ENCODE measurements around the gene TMEM30B.

TMEM30B gene

DNA sequence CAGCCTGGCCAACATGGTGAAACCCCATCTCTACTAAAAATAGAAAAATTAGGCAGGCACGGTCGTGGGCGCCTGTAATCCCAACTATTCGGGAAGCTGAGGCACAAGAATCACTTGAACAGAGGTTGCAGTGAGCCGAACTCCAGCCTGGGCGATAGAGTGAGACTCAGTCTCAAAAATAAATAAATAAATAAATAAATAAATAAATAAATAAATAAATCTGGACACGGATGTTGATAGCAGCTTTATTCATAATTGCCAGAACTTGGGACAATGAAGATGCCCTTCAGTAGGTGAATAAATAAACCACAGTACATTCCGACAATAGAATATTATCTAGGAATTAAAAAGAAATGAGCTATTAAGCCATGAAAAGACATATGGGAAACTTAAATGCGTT is 31.1 kb downstream of the TMEM30B start (continued):
- TF ChIP-seq, protein P1, sequence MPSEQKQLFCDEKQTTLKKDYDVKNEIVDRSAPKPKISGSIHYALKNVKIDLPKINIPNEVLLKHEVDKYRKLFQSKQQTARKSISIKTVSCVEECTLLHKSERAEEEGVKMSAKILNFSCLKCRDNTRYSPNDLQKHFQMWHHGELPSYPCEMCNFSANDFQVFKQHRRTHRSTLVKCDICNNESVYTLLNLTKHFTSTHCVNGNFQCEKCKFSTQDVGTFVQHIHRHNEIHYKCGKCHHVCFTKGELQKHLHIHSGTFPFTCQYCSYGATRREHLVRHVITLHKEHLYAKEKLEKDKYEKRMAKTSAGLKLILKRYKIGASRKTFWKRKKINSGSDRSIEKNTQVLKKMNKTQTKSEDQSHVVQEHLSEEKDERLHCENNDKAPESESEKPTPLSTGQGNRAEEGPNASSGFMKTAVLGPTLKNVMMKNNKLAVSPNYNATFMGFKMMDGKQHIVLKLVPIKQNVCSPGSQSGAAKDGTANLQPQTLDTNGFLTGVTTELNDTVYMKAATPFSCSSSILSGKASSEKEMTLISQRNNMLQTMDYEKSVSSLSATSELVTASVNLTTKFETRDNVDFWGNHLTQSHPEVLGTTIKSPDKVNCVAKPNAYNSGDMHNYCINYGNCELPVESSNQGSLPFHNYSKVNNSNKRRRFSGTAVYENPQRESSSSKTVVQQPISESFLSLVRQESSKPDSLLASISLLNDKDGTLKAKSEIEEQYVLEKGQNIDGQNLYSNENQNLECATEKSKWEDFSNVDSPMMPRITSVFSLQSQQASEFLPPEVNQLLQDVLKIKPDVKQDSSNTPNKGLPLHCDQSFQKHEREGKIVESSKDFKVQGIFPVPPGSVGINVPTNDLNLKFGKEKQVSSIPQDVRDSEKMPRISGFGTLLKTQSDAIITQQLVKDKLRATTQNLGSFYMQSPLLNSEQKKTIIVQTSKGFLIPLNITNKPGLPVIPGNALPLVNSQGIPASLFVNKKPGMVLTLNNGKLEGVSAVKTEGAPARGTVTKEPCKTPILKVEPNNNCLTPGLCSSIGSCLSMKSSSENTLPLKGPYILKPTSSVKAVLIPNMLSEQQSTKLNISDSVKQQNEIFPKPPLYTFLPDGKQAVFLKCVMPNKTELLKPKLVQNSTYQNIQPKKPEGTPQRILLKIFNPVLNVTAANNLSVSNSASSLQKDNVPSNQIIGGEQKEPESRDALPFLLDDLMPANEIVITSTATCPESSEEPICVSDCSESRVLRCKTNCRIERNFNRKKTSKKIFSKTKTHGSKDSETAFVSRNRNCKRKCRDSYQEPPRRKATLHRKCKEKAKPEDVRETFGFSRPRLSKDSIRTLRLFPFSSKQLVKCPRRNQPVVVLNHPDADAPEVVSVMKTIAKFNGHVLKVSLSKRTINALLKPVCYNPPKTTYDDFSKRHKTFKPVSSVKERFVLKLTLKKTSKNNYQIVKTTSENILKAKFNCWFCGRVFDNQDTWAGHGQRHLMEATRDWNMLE (tag by site-specific recombination; conservative IDR thresholded peaks at IDR 0.05; ENCODE audit: low read depth) = peak; percentile 81
- TF ChIP-seq SP2 (tag by site-specific recombination; IDR thresholded peaks at IDR 0.05) (no peak), ZBTB1 (tag by site-specific recombination; IDR thresholded peaks at IDR 0.05) (no peak), ZNF354C (tag by site-specific recombination; IDR thresholded peaks at IDR 0.05; ENCODE audit: borderline replicate concordance, low read depth) (no peak), ZSCAN4 (tag by site-specific recombination; IDR thresholded peaks at IDR 0.05) (no peak), ZNF138 (tag by site-specific recombination; IDR thresholded peaks at IDR 0.05; ENCODE audit: borderline replicate concordance) (no peak), REPIN1 (tag by site-specific recombination; IDR thresholded peaks at IDR 0.05; ENCODE audit: low read depth) (no peak), OVOL3 (tag by site-specific recombination; IDR thresholded peaks at IDR 0.05) (no peak), ZNF555 (tag by site-specific recombination; conservative IDR thresholded peaks at IDR 0.05) (peak; percentile 71), ZNF645 (tag by site-specific recombination; IDR thresholded peaks at IDR 0.05) (no peak), ZNF10 (tag by site-specific recombination; IDR thresholded peaks at IDR 0.05) (no peak), ZNF391 (tag by site-specific recombination; IDR thresholded peaks at IDR 0.05; ENCODE audit: borderline replicate concordance, low read depth) (no peak), SP7 (tag by site-specific recombination; IDR thresholded peaks at IDR 0.05) (no peak)
- TF ChIP-seq, protein P2, sequence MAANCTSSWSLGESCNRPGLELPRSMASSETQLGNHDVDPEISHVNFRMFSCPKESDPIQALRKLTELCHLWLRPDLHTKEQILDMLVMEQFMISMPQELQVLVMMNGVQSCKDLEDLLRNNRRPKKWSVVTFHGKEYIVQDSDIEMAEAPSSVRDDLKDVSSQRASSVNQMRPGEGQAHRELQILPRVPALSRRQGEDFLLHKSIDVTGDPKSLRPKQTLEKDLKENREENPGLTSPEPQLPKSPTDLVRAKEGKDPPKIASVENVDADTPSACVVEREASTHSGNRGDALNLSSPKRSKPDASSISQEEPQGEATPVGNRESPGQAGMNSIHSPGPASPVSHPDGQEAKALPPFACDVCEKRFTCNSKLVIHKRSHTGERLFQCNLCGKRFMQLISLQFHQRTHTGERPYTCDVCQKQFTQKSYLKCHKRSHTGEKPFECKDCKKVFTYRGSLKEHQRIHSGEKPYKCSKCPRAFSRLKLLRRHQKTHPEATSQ (tag by site-specific recombination; IDR thresholded peaks at IDR 0.05) = no peak
- TF ChIP-seq, protein P3, sequence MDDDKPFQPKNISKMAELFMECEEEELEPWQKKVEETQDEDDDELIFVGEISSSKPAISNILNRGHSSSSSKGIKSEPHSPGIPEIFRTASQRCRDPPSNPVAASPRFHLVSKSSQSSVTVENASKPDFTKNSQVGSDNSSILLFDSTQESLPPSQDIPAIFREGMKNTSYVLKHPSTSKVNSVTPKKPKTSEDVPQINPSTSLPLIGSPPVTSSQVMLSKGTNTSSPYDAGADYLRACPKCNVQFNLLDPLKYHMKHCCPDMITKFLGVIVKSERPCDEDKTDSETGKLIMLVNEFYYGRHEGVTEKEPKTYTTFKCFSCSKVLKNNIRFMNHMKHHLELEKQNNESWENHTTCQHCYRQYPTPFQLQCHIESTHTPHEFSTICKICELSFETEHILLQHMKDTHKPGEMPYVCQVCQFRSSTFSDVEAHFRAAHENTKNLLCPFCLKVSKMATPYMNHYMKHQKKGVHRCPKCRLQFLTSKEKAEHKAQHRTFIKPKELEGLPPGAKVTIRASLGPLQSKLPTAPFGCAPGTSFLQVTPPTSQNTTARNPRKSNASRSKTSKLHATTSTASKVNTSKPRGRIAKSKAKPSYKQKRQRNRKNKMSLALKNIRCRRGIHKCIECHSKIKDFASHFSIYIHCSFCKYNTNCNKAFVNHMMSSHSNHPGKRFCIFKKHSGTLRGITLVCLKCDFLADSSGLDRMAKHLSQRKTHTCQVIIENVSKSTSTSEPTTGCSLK (tag by site-specific recombination; IDR thresholded peaks at IDR 0.05) = no peak

- Histone ChIP-seq H3K4me3 (ENCODE audit: low read depth, low read length) (no peak overlapping the region), H3K27ac (ENCODE audit: extremely low read depth, low read depth, low read length) (no peak overlapping the region), H3K4me1 (ENCODE audit: control insufficient read depth, insufficient read depth, low read length) (no peaks in the 10 kb centered on the region), H3K9me3 (ENCODE audit: control insufficient read depth, insufficient read depth, low read depth, low read length) (no peaks in the 10 kb centered on the region), H3K36me3 (ENCODE audit: control insufficient read depth in 2 of 2, insufficient read depth in 1 of 2, low read length in 2 of 2) (no peaks in the 10 kb centered on the region)
- ChIA-PET CTCF (no interaction called here), POLR2A (no interaction called here)
- no peak for TF ChIP-seq ZNF747 (tag by site-specific recombination; IDR thresholded peaks at IDR 0.05)
- TF ChIP-seq PRDM4 (tag by site-specific recombination; IDR thresholded peaks at IDR 0.05) = no peak
- no peak for TF ChIP-seq ZNF677 (tag by site-specific recombination; IDR thresholded peaks at IDR 0.05)
- no peak for TF ChIP-seq ZNF792 (tag by site-specific recombination; IDR thresholded peaks at IDR 0.05)
- TF ChIP-seq HOXD13 (CRISPR knock-in tag; IDR thresholded peaks at IDR 0.05; ENCODE audit: borderline replicate concordance) = no peak
- TF ChIP-seq, protein P4, sequence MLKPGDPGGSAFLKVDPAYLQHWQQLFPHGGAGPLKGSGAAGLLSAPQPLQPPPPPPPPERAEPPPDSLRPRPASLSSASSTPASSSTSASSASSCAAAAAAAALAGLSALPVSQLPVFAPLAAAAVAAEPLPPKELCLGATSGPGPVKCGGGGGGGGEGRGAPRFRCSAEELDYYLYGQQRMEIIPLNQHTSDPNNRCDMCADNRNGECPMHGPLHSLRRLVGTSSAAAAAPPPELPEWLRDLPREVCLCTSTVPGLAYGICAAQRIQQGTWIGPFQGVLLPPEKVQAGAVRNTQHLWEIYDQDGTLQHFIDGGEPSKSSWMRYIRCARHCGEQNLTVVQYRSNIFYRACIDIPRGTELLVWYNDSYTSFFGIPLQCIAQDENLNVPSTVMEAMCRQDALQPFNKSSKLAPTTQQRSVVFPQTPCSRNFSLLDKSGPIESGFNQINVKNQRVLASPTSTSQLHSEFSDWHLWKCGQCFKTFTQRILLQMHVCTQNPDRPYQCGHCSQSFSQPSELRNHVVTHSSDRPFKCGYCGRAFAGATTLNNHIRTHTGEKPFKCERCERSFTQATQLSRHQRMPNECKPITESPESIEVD (tag by site-specific recombination; IDR thresholded peaks at IDR 0.05) = no peak
- no peak for TF ChIP-seq ZNF132 (tag by site-specific recombination; IDR thresholded peaks at IDR 0.05; ENCODE audit: borderline replicate concordance)
Measured at GRCh38 chr14:61247935-61248334, 33.2 kb downstream of the TMEM30B start.
